Pancreas (tissue), 10 donors: ENCODE measurements around the gene PXT1. TPM values are rescaled to one million over a fixed set of nuclear protein-coding genes. Genes with fewer than 3 reads are reported as not detected.

Experiments
- ATAC-seq, 4 donors: fragments of 200-7000 bp; cut with Tn5 transposase; one replicate each; pipeline versions ENCODE4 v1.8.0 to v1.9.1; 2020; ENCODE audit warnings: mild to moderate bottlenecking in 4 of 4, moderate library complexity in 4 of 4
- DNase-seq, 6 donors: peaks; one replicate each; pipeline ENCODE4 v3.0.0-alpha.2; 2020
- FAIRE-seq: peaks from 2 replicates; lab custom pipeline; 2012; peaks lifted over from hg19 to GRCh38; lab: Jason Lieb, UNC
- H3K27ac ChIP-seq, 4 donors: fragments of 200-600 bp; sonication (generic); 1 replicate in 3 of 4; 2 replicates in 1 of 4; pipeline versions ENCODE4 v1.5.0 to v1.8.0; 2020
- H3K27me3 ChIP-seq, 4 donors: fragments of 200-600 bp; one replicate each; pipeline ENCODE4 v1.8.0; 2021
- H3K36me3 ChIP-seq, 3 donors: fragments of 200-600 bp; sonication (generic) in 1 of 3; one replicate each; pipeline versions ENCODE4 v1.5.0 to v1.8.0; 2020 to 2021
- H3K4me1 ChIP-seq, 3 donors: fragments of 200-600 bp; one replicate each; pipeline ENCODE4 v1.8.0; 2021
- H3K4me3 ChIP-seq, 4 donors: fragments of 200-600 bp; sonication (generic) in 2 of 4; one replicate each; pipeline versions ENCODE4 v1.5.0 to v1.8.0; 2020 to 2021
- H3K9me3 ChIP-seq, 4 donors: fragments of 200-600 bp; one replicate each; pipeline ENCODE4 v1.8.0; 2021
- CTCF ChIP-seq, 4 donors: fragments of 200-600 bp; sonication (generic) in 3 of 4; IDR thresholded peaks; one replicate each; pipeline versions ENCODE4 v1.5.0 to v1.8.0; 2021; ENCODE audit warnings: antibody characterized with exemption in 4 of 4
- WGBS, 2 donors: extraction: QIAGEN DNeasy Blood & Tissue Kit; methylation state at CpG; one replicate each; pipeline ENCODE4 v1.1.7; 2013; 5-methylcytosine and 5-hydroxymethylcytosine counted together
- intact Hi-C, 3 donors: fragments of 100-400 bp; cut with DNase I; formaldehyde crosslinking; loops; one replicate each; pipeline versions ENCODE4 v1.11.1 to v1.14.2; 2022
- polyA plus RNA-seq, 2 donors: library from polyadenylated mRNA; stranded (reverse); fragments of 200-250 nt; gene quantifications; one replicate each; pipeline ENCODE4 v1.2.3, GENCODE V29; 2013
- total RNA-seq, 6 donors: library from RNA; stranded (reverse); fragmentation: NEBNext Ultra II Directional in 4 of 6; extraction: Animal tissue kit (Norgen Biotek cat#: 25700) in 4 of 6; gene quantifications; one replicate each; pipeline versions ENCODE4 v1.2.1 to v1.2.4, GENCODE V29; 2021 to 2023
- donor health status: healthy with polysubstance abuse.
- donor health status: DM: no; HTN: no; CAD: no; lungs with moderate emphysema.
- donor health status: DM: no; HTN: no; CAD: no.
- donor health status: control.
- donor health status: control.
- donor health status: Bipolar disorder and iron deficiency.
- donor health status: DM: yes; HTN: yes; CAD: no.
- donor health status: DM: no; HTN: no; CAD: no.
- donor health status: DM: no; HTN: no; CAD: no.
- donor health status: DM: yes; HTN: yes; CAD: no.

The PXT1 gene
- total and polyA plus RNA-seq, 8 donors: not detected

- H3K27me3 ChIP-seq: no peaks in the 10 kb centered on the region
- WGBS, 2 donors: 72 to 78% methylated on average over 9 of the region's 9 CpGs
- no peaks in the 10 kb centered on the region for H3K36me3 ChIP-seq
- FAIRE-seq (no peak), ATAC-seq (no peak), DNase-seq (no peak)
- intact Hi-C loops: no loop called here
- TF ChIP-seq CTCF (IDR thresholded peaks at IDR 0.05): no peak
- H3K4me1 ChIP-seq: no peaks in the 10 kb centered on the region
- H3K9me3 ChIP-seq: no peaks in the 10 kb centered on the region
- no peak overlapping the region for H3K4me3 ChIP-seq
- H3K27ac ChIP-seq: no peak overlapping the region
Observed at GRCh38 chr6:36381502-36382389, 60.9 kb downstream of the PXT1 start.

GRCh38 chr6:36380166-36380565 lies 62.5 kb downstream of the PXT1 start:
- no peak for FAIRE-seq
- no peaks in the 10 kb centered on the region for H3K36me3 ChIP-seq
- no peak for DNase-seq
- no peak overlapping the region for H3K27ac ChIP-seq
- no peak for ATAC-seq
- no peaks in the 10 kb centered on the region for H3K9me3 ChIP-seq
- intact Hi-C loops: no loop called here
- no peaks in the 10 kb centered on the region for H3K4me1 ChIP-seq
- no peaks in the 10 kb centered on the region for H3K27me3 ChIP-seq
- WGBS, 2 donors: 89 to 92% methylated on average over 4 of the region's 4 CpGs
- no peak for TF ChIP-seq CTCF (IDR thresholded peaks at IDR 0.05)
- no peak overlapping the region for H3K4me3 ChIP-seq

GRCh38 chr6:36378936-36379335 lies 63.7 kb downstream of the PXT1 start:
- H3K27ac ChIP-seq: no peak overlapping the region
- H3K4me3 ChIP-seq: no peak overlapping the region
- DNase-seq (no peak), ATAC-seq (no peak), FAIRE-seq (no peak)
- intact Hi-C loops: no loop called here
- no peaks in the 10 kb centered on the region for H3K9me3 ChIP-seq
- H3K4me1 ChIP-seq: no peaks in the 10 kb centered on the region
- no peak for TF ChIP-seq CTCF (IDR thresholded peaks at IDR 0.05)
- no peaks in the 10 kb centered on the region for H3K27me3 ChIP-seq
- 90 to 92% methylated on average over 10 of the region's 10 CpGs for WGBS, 2 donors
- no peaks in the 10 kb centered on the region for H3K36me3 ChIP-seq

- H3K27me3 ChIP-seq: no peaks in the 10 kb centered on the region
- 83 to 90% methylated on average over 4 of the region's 4 CpGs for WGBS, 2 donors
- intact Hi-C loops: no loop called here
- no peaks in the 10 kb centered on the region for H3K36me3 ChIP-seq
- ATAC-seq (no peak), FAIRE-seq (no peak), DNase-seq (no peak)
- H3K4me3 ChIP-seq: no peak overlapping the region
- H3K9me3 ChIP-seq: no peaks in the 10 kb centered on the region
- TF ChIP-seq CTCF (IDR thresholded peaks at IDR 0.05): no peak
- H3K27ac ChIP-seq: no peak overlapping the region
- no peaks in the 10 kb centered on the region for H3K4me1 ChIP-seq
Observed at GRCh38 chr6:36378243-36378920, 64.3 kb downstream of the PXT1 start.

GRCh38 chr6:36377594-36377993 lies 65.1 kb downstream of the PXT1 start:
- Histone ChIP-seq H3K4me1 (no peaks in the 10 kb centered on the region), H3K9me3 (no peaks in the 10 kb centered on the region), H3K27me3 (no peaks in the 10 kb centered on the region), H3K36me3 (no peaks in the 10 kb centered on the region), H3K4me3 (no peak overlapping the region), H3K27ac (no peak overlapping the region)
- no peak for TF ChIP-seq CTCF (IDR thresholded peaks at IDR 0.05)
- no peak for FAIRE-seq
- no peak for DNase-seq
- intact Hi-C loops: no loop called here
- no peak for ATAC-seq
- WGBS, 2 donors: 57 to 62% methylated on average over 5 of the region's 5 CpGs
